IPS-18c (cell line): ENCODE data around the gene ITGB2.
A peak's percentile ranks its signal among the peaks of the same experiment; 100 is the strongest.

Experiments
- H3K4me3 ChIP-seq: 2 replicates; pipeline ENCODE4 v1.7.0; 2013; ENCODE audit warnings: low read depth, mild to moderate bottlenecking, low read length, moderate library complexity; ENCODE audit not compliant: insufficient read depth
- H3K9me3 ChIP-seq: one replicate; pipeline ENCODE4 v1.6.1; 2013; ENCODE audit warnings: mild to moderate bottlenecking, low read length, moderate library complexity; ENCODE audit not compliant: control insufficient read depth, insufficient read depth

ITGB2 gene

GRCh38 chr21:44946254-44947041 lies 25.7 kb upstream of the ITGB2 start:
- Histone ChIP-seq H3K4me3 (no peak overlapping the region), H3K9me3 (no peaks in the 10 kb centered on the region)

GRCh38 chr21:44944596-44944995 lies 23.9 kb upstream of the ITGB2 start:
- H3K4me3 ChIP-seq, result no peak overlapping the region
- H3K9me3 ChIP-seq, result no peaks in the 10 kb centered on the region

- no peak overlapping the region for H3K4me3 ChIP-seq
- H3K9me3 ChIP-seq, result no peaks in the 10 kb centered on the region
These were observed 23.2 kb upstream of the ITGB2 start for GRCh38 chr21:44943686-44944550.

- no peak overlapping the region for H3K4me3 ChIP-seq
- H3K9me3 ChIP-seq, result no peaks in the 10 kb centered on the region
These were observed 22.4 kb upstream of the ITGB2 start for GRCh38 chr21:44943005-44943685.

- Histone ChIP-seq H3K9me3 (no peaks in the 10 kb centered on the region), H3K4me3 (no peak overlapping the region)
These were observed 21.9 kb upstream of the ITGB2 start for GRCh38 chr21:44942566-44942965.

GRCh38 chr21:44941567-44941966 lies 20.9 kb upstream of the ITGB2 start:
- Histone ChIP-seq H3K4me3 (0 out of 2 replicates have a peak overlapping the region, but pooled peaks have one; percentile 28), H3K9me3 (no peaks in the 10 kb centered on the region)

GRCh38 chr21:44940116-44940631 lies 19.5 kb upstream of the ITGB2 start:
- Histone ChIP-seq H3K4me3 (peak overlapping the region; percentile 95), H3K9me3 (no peaks in the 10 kb centered on the region)

- H3K4me3 ChIP-seq, result peak within 1 kb of the TSS; percentile 95
- no peaks in the 10 kb centered on the region for H3K9me3 ChIP-seq
These were observed 18.9 kb upstream of the ITGB2 start, which contains the start of gene SLX9 for GRCh38 chr21:44939532-44940115. TSS of gene SLX9 (plus strand) at chr21:44940029. CDS start at chr21:44940058, 29 bp downstream.

GRCh38 chr21:44938772-44939531 lies 18.3 kb upstream of the ITGB2 start:
- Histone ChIP-seq H3K4me3 (peak overlapping the region; percentile 95), H3K9me3 (no peaks in the 10 kb centered on the region)

- Histone ChIP-seq H3K4me3 (no peak overlapping the region), H3K9me3 (no peaks in the 10 kb centered on the region)
These were observed 14.8 kb upstream of the ITGB2 start for GRCh38 chr21:44935533-44935927.

- H3K4me3 ChIP-seq, result no peak overlapping the region
- H3K9me3 ChIP-seq, result no peaks in the 10 kb centered on the region
These were observed 14.3 kb upstream of the ITGB2 start for GRCh38 chr21:44934797-44935532.

GRCh38 chr21:44934276-44934675 lies 13.6 kb upstream of the ITGB2 start:
- Histone ChIP-seq H3K9me3 (no peaks in the 10 kb centered on the region), H3K4me3 (no peak overlapping the region)

- Histone ChIP-seq H3K9me3 (no peaks in the 10 kb centered on the region), H3K4me3 (no peak overlapping the region)
These were observed 13.2 kb upstream of the ITGB2 start for GRCh38 chr21:44933918-44934260.

GRCh38 chr21:44933199-44933917 lies 12.7 kb upstream of the ITGB2 start:
- no peak overlapping the region; the same call in 1 of the 2 replicates for H3K4me3 ChIP-seq

GRCh38 chr21:44932408-44933181 lies 11.9 kb upstream of the ITGB2 start:
- no peaks in the 10 kb centered on the region for H3K9me3 ChIP-seq
- H3K4me3 ChIP-seq, result peak overlapping the region; percentile 34; the same call in 1 of the 2 replicates

More at GRCh38 chr21:44933199-44933917, 12.7 kb upstream of the ITGB2 start:
- no peaks in the 10 kb centered on the region for H3K9me3 ChIP-seq
